HG03025 (cell line): ENCODE data around the gene ZNF710.

Experiments used
- ATAC-seq: cut with Tn5 transposase; IDR thresholded peaks from one replicate; pipeline ENCODE4 v1.9.1; 2021; ENCODE audit warnings: mild to moderate bottlenecking, moderate library complexity; ENCODE audit not compliant: unreplicated experiment, low FRiP score

The ZNF710 gene

GRCh38 chr15:90037511-90037860 is 36.4 kb downstream of the ZNF710 start:
- no peak for ATAC-seq

- ATAC-seq = no peak
Observed at GRCh38 chr15:90037961-90038631, 37.0 kb downstream of the ZNF710 start.

- no peak for ATAC-seq
Observed at GRCh38 chr15:90038632-90039095, 37.5 kb downstream of the ZNF710 start.

GRCh38 chr15:90039996-90040395 is 38.9 kb downstream of the ZNF710 start:
- no peak for ATAC-seq

- no peak for ATAC-seq
Observed at GRCh38 chr15:90040618-90041017, 39.5 kb downstream of the ZNF710 start.

- ATAC-seq = no peak
Observed at GRCh38 chr15:90042356-90042755, 41.2 kb downstream of the ZNF710 start.

GRCh38 chr15:90042766-90043529 is 41.8 kb downstream of the ZNF710 start:
- no peak for ATAC-seq

- no peak for ATAC-seq
Observed at GRCh38 chr15:90043530-90044010, 42.4 kb downstream of the ZNF710 start.

- no peak for ATAC-seq
Observed at GRCh38 chr15:90044191-90044590, 43.1 kb downstream of the ZNF710 start.

GRCh38 chr15:90044916-90045371 is 43.8 kb downstream of the ZNF710 start:
- no peak for ATAC-seq

GRCh38 chr15:90046289-90046688 is 45.2 kb downstream of the ZNF710 start:
- ATAC-seq = no peak

GRCh38 chr15:90046911-90047392 is 45.8 kb downstream of the ZNF710 start:
- no peak for ATAC-seq

- no peak for ATAC-seq
Observed at GRCh38 chr15:90047956-90048575, 46.9 kb downstream of the ZNF710 start.

GRCh38 chr15:90049030-90049429 is 47.9 kb downstream of the ZNF710 start:
- ATAC-seq = no peak

GRCh38 chr15:90049666-90050604 is 48.8 kb downstream of the ZNF710 start:
- no peak for ATAC-seq

GRCh38 chr15:90051874-90052273 is 50.8 kb downstream of the ZNF710 start:
- no peak for ATAC-seq

GRCh38 chr15:90053685-90054466 is 52.8 kb downstream of the ZNF710 start:
- no peak for ATAC-seq

GRCh38 chr15:90054618-90055097 is 53.5 kb downstream of the ZNF710 start:
- ATAC-seq = no peak

- no peak for ATAC-seq
Observed at GRCh38 chr15:90055182-90055581, 54.1 kb downstream of the ZNF710 start.
